GM21576 (cell line): Measurements from ENCODE around the gene BMP6.
"Not testable (repeated sequence)": the region's sequence is repeated elsewhere in the genome, so short reads cannot be mapped to it uniquely, and the experiment has no call there.

ENCODE experiments used
- ATAC-seq: cut with Tn5 transposase; IDR thresholded peaks from one replicate; pipeline ENCODE4 v1.9.1; 2021; ENCODE audit warnings: mild to moderate bottlenecking, moderate library complexity; ENCODE audit not compliant: unreplicated experiment

The BMP6 gene

DNA sequence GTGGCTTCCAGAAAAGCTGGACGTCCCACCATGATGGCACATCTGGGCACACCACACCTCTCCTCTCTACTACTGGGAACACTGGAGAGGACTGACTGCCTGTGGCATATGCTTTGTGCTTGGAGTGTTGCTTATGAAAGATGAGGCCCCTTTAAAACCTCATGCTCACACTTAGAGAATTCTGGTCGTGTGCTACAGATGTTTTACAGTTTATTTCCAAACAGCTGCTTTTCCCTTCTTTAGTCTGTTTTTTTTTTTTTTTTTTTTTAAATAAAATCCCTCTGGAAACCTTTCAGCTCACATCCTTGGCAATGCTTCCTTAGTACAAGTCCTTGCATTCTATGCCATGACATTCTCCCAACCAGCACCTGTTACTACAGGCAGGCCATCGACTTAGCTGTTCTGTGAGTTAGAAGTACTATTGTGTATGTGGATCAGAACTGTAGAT lies 60.3 kb downstream of the BMP6 start:
- no peak for ATAC-seq

DNA sequence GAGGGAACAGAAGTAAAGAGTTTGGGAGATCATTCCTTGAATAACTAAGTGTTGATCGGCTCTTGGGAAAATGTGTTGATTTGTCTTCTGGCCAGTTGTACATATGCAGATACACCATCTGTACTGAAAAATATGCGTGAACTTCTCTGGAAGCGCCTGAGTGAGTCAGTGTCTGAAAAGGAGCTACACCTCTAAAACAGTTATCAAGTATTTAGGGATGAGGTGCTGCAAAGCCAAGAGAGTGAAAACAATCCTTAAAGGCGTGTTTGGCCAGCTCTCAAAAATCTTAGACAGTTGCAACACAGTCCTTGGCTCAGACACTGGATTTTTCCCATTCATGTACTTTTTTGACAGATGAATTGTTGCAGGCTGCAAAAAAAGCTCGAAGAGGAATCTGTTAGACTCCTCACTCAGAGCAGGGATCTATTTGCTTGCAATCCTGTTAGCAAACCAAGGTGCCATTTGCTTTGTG lies 61.3 kb downstream of the BMP6 start:
- ATAC-seq, result no peak

DNA sequence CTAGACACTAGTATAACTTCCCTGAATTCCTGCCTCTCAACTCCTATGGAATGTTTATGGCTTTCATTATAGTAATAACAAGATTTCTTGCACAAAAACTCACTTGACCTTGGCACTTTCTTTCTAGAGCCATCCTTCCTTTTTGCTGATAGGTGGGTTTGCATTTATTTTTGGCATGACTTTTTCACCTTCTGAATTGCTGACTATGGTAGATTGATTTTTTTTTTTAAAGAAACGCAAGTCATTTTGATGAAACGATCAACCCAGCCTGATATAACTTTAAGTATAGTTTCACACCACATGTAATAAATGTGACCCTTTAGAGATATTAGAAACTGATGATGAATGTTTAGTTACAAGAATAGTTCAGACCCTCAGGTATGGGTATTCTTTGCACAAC lies 61.8 kb downstream of the BMP6 start:
- ATAC-seq, result no peak

DNA sequence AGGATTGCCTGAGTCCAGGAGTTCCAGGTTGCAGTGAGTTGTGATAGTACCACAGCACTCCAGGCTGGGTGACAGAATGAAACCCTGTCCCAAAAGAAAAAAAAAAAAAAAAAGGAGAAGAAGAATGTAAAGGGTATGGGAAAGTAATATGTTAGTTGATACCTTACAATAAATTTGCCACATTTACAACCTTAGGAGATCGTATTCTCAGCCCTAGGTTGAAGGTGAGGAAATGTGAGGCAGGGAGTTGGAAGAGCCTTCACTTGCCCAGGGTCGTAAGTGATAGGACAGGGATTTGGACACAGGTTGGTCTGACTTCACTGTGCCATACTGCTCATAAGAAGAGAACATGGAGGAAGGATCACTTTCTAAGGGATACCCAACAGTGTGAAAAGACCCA lies 68.6 kb downstream of the BMP6 start:
- ATAC-seq, result no peak

DNA sequence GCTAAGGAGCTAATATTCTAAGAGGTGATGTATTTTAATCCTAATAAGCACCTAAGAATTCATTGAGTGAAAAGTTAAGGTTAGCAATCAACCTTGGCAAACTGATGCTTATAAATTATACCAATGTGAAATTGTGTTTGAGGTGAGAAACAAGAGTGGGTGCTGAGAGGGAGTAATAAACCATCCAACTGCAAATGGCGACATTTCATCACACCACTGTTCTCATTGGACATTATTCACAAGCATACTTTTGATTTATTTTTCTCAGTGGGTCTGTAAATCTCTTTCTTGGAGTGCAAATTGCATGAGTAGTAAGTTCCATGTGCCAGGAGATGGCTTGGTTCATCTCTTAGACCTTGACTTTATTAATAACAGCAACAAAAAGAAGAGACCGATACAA lies 71.5 kb downstream of the BMP6 start:
- no peak for ATAC-seq

DNA sequence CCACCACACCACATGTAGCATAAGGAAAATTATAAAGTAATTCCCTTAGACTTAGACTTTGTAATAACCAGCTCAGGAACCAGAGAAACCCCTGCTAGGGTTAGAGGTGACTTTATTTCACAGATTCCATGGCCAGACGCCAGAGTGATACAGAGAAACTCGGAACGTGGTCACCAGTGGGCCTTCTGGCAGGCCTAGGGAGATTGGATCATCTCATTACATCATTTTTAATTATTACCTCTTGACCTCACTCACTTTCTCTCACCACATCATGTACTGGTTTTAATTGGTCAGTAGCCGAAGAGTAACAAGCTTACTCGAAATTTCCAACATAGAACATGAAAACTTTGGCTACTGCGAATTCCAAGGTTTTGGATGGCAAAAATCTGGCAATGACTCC lies 72.9 kb downstream of the BMP6 start:
- no peak for ATAC-seq

DNA sequence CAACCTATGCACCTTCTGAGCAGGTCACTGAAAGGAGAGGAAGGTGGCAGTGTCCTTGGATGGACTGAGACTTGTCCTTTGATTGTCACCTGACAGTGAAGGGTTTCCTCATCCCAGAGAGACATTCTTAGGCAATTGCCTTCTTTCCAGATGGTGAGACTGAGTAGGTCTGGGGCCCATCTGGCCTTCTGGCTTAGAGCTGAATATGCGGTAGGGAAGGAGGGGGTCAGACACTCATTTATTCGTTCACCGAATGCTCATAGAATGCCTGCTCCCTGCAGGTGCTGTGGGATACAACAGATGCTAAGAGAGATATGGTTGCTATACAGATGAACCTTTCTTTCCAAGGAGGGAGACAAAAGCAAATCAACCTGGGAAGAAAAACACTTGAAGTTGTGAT lies 76.8 kb downstream of the BMP6 start:
- ATAC-seq, result no peak

DNA sequence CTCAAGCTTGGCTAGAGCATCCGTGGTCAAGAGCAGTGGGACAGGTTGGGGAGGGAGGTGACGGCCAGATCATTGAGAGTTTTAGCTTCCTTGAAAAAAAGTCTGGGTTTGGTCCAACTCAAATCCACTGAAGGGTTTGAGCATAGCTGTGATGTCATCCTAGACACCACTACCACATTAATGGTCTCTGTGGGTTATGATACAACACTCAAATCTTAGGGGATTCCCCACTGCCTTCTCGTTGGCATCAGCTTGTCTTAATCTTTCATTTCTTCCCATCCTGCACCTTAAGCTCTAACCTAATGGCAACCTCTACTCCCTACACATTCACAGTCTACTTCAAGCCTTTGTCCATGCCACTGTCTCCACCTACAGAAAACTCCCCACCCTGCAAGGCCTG lies 77.3 kb downstream of the BMP6 start:
- no peak for ATAC-seq

DNA sequence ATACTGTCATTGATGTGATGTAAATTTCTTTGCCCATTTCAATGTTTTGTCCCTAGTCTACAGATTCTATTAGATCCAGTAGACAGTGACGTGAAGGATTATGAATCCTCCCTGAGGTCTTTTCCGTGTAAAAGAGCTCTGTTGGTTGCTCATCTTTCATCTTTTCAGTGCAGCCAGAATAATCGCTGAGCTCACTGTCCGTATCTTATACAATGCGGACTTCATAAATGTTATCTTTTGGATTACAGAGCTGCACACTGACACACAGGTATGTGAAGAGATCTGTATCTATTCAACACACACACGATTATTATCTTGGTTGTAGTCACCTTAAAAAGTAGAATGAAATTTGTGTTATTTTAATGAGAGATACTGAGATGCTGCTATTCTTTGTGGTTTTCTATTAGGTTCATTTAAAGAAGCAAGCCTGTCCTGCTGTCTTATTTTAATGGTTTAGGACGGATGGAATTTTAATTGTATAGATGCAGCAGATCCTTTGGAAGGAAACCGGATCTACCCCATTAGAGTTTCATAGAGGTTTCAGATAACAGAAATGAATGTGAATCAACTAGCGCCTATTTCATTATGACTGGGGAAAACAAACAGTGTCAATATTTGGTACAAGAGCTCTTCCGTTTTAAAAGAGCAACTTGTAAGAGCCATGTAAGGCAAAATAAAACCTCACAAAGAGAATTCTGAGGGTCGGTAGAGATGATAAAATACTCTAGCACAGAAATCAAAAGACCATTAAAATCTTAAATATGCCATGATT lies 79.4 kb downstream of the BMP6 start:
- ATAC-seq, result no peak

DNA sequence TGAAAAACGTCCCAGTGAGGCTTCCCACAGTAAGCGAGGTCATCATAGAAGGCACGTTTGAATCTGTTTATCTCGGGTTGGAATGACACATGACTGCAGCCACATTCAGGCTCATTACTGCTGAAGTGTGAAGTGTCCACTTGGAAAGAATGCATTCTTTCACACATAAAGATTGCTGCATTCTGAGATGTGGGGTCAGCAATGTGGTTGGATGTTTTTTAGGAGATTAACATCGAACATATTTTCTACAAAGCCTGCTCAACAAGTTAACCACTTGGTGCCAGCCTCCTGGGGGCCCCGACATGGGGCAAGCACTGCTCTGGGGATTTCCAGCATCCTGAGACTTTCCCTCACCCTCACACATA lies 79.9 kb downstream of the BMP6 start:
- ATAC-seq, result no peak

DNA sequence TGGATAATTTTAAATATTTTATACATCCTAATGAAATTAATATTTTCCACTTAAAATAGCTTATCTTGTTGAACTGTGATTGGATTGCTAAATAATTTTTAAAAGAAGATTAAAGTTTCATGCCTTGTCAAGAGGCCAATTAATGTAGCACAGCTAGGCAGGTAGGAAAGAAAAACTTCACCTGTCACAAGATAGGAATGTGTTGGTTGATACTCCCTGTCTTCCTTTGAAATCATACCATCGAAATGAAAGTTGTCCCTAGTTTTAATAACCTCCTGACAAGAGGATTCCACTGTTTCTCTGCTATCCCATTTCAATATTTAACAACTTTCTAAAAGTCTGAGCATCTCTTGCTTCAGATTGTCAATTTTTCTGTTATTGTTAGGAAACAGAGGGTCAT lies 80.8 kb downstream of the BMP6 start:
- ATAC-seq, result no peak

DNA sequence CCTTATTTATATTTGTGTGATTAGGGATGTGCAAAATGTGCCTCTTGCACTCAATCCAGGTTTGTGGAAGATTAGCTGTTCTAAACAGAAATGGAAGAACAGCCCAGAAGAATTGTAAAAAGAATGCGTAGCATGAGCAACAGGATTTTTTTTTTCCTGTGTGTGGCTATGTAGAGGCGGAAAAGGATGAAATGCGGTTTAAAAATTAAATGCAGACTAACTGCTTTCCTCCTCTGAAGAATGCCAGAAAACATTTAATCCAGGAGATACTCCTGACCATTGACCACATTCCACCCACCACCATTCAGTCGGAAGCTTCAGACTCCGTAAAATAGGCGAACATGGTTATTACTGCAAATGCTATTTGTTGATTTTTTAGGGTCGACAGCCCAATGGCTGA lies 83.4 kb downstream of the BMP6 start:
- ATAC-seq, result no peak

DNA sequence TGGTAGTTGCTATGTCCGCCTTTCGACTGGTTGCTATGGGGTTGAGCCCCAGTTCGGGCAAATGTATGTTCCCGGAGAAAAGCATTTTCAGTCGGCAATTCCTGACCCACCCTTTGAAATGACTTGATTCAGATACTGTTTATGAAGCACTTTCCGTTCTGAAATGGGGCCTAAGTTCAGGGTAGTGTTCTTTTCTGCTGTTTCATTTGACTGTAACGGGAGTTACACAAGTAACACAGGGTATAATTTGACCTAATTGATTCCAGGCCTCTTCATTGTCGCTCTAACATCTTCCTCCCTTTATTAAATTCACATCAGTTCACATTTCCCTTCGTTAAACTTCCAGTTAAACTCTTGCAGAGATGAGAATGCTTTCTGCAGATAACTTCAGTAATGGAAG lies 85.5 kb downstream of the BMP6 start:
- ATAC-seq, result no peak

DNA sequence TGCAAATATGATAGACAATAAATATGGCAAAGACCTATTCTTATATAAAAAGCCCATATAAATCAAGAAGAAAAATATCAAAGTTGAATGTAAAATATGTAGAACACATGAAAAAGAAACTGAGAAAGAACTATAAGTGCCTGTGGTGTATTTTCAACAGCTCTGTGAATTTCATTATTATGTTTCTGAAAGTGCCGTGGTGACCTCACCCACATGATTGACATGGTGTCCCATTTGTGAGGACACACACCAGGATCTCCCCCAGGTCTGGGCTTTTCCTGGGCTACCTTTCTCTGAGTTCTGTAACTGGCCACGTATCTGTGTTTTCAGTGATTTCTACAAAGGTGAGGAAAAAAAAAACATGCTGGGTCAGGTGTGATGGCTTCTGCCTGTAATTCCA lies 86.7 kb downstream of the BMP6 start:
- ATAC-seq, result no peak

DNA sequence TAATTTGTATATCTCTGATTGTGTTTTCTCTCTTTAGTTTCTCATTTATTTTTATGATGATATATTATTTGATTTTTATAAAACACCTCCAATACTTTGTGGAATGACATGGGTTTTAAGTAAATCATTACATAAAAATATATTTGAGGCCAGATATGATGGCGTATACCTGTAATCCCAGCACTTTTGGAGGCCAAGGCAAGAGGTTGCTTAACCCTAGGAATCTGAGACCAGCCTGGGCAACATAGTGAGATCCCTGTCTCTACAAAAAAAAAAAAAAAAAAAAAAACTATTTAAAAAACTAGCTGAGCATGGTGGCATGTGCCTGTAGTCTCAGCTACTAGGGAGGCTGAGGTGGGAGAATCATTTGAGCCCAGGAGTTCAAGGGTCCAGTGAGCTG lies 87.3 kb downstream of the BMP6 start:
- ATAC-seq, result no peak

DNA sequence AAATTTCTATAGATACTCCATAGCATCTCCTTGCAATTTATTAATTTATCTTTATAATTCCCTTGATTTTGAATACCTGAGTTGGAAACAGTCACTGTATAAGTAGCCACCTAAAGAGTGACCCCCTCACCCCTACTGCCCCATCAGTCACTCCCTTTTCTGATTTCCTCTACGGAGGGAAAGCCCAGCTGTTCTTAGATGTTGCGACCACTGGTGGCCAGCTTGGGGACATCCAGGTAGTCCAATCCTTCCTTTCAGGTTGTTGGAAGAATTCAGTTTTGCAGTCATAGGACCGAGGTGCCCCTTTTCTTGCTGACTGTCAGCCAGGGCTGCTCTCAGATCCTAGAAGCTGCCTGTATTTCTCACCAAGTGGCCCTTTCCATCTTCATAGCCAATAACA lies 87.8 kb downstream of the BMP6 start:
- no peak for ATAC-seq

DNA sequence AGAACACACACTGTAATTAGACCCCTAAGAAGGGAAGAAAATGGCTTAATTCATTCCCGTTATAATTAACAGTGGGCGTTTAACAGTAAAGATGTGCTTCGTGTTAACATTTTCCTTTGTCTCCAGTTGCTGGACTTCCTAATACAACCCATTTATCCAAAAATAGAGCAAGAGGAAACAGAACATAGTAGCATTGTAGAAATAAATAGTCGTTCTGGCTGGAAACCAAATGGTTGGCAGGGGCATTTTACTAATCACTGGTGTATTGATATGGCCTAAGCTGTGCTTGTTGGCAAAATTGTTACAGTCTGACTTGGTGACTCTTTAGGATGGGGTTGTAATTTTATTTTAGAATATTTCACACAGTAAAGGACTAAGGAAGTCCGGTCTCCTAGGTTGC lies 89.8 kb downstream of the BMP6 start:
- no peak for ATAC-seq

DNA sequence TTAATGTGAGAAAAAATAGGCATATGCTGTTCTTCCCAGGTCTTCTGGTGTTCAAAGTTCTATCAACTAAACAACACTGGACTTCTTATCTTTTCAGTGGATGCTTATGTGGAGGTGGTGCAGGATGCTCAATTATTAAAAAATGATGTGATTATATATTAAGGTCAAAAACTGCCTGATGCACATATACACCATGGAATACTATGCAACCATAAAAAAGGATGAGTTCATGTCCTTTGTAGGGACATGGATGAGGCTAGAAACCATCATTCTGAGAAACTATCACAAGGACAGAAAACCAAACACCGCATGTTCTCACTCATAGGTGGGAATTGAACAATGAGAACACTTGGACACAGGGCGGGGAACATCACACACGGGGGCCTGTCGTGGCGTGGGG lies 91.3 kb downstream of the BMP6 start:
- not testable (repeated sequence) for ATAC-seq

DNA sequence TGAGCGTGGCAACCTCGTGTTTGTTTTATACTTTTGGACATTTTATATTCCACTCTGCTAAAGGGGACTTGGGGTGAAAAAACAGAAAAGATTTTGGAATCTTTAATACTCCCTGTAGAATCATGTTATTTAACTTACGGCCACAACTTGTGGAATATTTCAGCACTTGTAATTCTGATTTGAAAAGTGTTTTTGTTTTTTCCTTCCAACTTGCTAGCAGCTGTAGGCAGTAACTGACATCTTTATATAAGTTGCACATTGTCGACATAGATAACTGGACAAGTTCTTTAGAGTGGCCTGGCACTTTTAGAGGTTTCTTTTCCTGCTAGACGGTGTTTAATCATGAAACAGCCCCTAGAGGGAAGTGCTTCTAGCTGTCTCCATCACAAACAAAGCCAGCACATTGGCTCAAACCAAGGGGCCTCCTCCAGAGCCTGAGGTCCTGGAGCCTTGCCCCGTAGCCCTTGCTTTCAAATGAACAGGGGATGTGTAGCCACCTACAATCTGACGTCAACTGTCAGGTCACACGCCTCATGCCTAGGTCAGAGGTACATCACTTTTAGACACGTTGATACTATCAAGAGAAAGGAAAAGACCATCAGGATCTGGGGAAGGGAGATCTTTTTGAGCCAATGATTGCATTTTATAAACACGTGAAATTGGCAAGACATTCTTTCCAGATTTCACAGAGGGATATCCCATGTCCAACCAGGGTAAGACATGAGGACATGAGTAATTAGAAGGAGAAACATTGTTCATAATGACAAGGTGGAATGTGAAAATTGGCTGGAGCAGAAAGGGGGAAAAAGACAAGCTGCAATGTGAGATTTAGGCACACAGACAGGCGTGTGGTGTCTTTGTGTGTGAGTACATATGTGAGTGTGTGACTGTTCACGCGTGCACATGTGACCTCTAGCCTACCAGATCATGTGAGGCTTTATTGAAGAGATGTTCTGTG lies 92.6 kb downstream of the BMP6 start:
- no peak for ATAC-seq

DNA sequence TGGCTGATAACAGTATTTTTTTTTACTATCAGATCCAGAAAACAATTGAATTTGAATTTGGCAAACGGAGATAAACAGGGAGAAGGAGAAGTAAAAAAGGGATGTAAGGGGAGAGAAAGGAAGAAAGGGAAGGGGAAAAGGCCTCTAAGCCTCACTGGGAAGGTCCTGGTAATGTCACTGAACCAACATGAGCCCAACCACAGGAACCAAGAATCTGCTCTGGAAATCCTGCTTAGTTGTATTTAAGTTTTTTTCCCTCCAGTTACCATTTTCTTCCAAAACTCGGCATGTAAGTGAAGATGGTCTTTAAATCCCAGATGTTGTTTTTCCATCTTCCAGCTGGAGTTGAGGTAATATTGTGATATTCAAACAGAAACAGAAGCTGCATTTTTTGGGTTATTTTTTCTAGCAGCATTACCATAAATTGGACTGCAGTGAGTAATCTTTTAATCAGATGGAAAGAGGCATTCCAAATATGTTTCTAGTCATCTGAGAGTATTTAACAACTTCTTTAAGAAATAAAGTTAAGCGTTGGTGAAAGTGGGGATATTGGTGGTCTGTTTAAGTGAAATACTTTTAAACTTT lies 93.6 kb downstream of the BMP6 start:
- ATAC-seq, result no peak

DNA sequence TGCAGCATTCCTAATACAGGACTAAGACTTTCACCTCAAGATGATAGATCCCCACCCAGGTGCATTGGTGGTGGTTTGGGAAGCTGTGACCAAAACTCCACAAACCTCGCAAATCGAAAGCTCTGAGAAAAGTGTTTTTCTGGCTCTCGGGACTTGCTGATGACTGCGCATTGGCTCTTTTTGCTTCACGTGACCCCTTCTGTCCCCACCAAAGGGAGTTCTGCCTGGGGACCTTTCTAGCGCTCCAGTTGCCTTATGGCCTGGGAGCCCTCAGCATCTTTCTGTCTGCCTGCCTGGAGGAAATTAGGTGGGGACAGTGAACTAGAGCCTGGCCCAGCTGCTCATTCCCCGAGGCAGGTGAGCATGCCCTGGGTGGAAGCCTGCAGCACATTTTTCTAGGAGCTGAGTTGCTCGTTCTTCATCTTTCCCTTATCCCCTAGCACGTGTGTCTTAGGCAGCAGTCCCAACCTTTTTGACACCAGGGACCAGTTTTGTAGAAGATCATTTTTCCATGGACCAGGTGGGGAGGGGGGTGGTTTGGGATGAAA lies 94.5 kb downstream of the BMP6 start:
- ATAC-seq, result no peak
